Thymus (tissue), 11 donors: ENCODE results near the gene KCNJ13. TPM values are rescaled to one million over a fixed set of nuclear protein-coding genes. Genes with fewer than 3 reads are reported as not detected.

Experiments
- DNase-seq, 9 donors: peaks; one replicate each; pipeline ENCODE4 v3.0.0-alpha.2; 2013; ENCODE audit warnings: low spot score in 9 of 9, low read depth in 6 of 9, missing footprints in 1 of 9
- H3K27ac ChIP-seq, 2 donors: one replicate each; pipeline ENCODE4 v1.5.1; 2013; ENCODE audit warnings: control low read depth in 1 of 2, low read depth in 1 of 2, low read length in 1 of 2, mild to moderate bottlenecking in 1 of 2, moderate library complexity in 1 of 2
- H3K27me3 ChIP-seq, 2 donors: one replicate each; pipeline ENCODE4 v1.5.1; 2013; ENCODE audit warnings: low read length in 1 of 2; ENCODE audit not compliant: control insufficient read depth in 2 of 2, insufficient read depth in 1 of 2
- H3K36me3 ChIP-seq, 2 donors: one replicate each; pipeline ENCODE4 v1.5.1; 2013; ENCODE audit warnings: low read length in 1 of 2, mild to moderate bottlenecking in 1 of 2, moderate library complexity in 1 of 2; ENCODE audit not compliant: control insufficient read depth in 2 of 2, insufficient read depth in 2 of 2
- H3K4me1 ChIP-seq, 2 donors: one replicate each; pipeline ENCODE4 v1.5.1; 2013; ENCODE audit warnings: low read length in 2 of 2; ENCODE audit not compliant: control insufficient read depth in 2 of 2, insufficient read depth in 2 of 2
- H3K4me3 ChIP-seq, 2 donors: one replicate each; pipeline ENCODE4 v1.5.1; 2013; ENCODE audit warnings: low read length in 2 of 2, control low read depth in 1 of 2, mild to moderate bottlenecking in 1 of 2
- H3K9me3 ChIP-seq, 2 donors: one replicate each; pipeline ENCODE4 v1.5.1; 2013; ENCODE audit warnings: low read length in 1 of 2, mild to moderate bottlenecking in 1 of 2; ENCODE audit not compliant: control insufficient read depth in 2 of 2, insufficient read depth in 1 of 2
- WGBS: extraction: QIAGEN DNeasy Blood & Tissue Kit; methylation state at CpG from one replicate; pipeline ENCODE4 v1.1.7; 2013; 5-methylcytosine and 5-hydroxymethylcytosine counted together
- polyA plus RNA-seq: library from polyadenylated mRNA; stranded (reverse); fragments of 200-250 nt; gene quantifications from one replicate; pipeline ENCODE4 v1.2.3, GENCODE V29; 2013
- total RNA-seq: library from RNA; stranded (reverse); fragments of 120-200 nt; gene quantifications from one replicate; pipeline ENCODE4 v1.2.4, GENCODE V29; 2013
- donor health status: healthy.

The KCNJ13 gene
- total and polyA plus RNA-seq, 2 donors, result 0.18 to 0.24 TPM

DNA sequence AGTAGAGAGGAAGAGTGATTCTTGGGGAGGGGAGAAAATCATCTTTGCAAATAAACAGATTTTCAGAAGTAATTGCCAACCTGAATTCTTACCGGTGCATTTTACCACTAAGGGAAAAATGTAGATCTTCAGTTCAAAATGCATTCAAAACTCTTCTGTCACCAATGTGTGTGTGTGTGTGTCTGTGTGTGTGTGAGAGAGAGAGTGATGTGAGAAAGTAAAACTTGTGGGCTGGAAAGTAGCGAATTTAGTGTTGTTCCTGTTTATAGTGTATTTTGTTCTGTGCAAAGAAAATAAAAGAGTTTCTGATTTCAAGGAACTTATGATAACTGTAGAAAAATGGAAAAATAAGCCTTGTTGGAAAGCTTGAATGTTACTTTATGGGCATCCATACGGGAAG, 27.0 kb downstream of the KCNJ13 start:
- H3K4me3 ChIP-seq, result no peak overlapping the region
- 83% methylated on average over 3 of the region's 3 CpGs for WGBS
- H3K27ac ChIP-seq, result no peak overlapping the region
- H3K27me3 ChIP-seq, result no peaks in the 10 kb centered on the region
- no peak for DNase-seq
- H3K4me1 ChIP-seq, result no peaks in the 10 kb centered on the region
- no peaks in the 10 kb centered on the region for H3K9me3 ChIP-seq
- peaks cover 12 to 41% of the 10 kb centered on the region in 2 donors for H3K36me3 ChIP-seq

DNA sequence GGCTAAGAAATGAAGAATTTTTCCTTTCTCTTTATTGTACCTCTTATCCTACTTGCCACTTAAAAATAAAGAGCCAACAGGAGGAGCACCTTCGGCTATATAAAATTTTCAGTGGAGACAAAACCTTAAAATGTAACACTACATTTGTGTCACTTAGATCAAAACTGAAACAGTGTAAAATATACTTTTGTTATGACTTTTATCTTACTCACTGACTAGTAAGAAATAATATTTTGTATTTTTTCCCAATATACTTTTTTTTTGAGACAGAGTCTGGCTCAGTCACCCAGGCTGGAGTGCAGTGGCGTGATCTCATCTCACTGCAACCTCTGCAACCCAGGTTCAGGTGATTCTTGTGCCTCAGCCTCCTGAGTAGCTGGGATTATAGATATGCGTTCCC, 28.3 kb downstream of the KCNJ13 start:
- H3K27me3 ChIP-seq, result no peaks in the 10 kb centered on the region
- no peak overlapping the region for H3K27ac ChIP-seq
- no peaks in the 10 kb centered on the region for H3K9me3 ChIP-seq
- peaks cover 12 to 41% of the 10 kb centered on the region in 2 donors for H3K36me3 ChIP-seq
- H3K4me1 ChIP-seq, result no peaks in the 10 kb centered on the region
- WGBS, result 99% methylated on average over 3 of the region's 3 CpGs
- no peak for DNase-seq
- no peak overlapping the region for H3K4me3 ChIP-seq

DNA sequence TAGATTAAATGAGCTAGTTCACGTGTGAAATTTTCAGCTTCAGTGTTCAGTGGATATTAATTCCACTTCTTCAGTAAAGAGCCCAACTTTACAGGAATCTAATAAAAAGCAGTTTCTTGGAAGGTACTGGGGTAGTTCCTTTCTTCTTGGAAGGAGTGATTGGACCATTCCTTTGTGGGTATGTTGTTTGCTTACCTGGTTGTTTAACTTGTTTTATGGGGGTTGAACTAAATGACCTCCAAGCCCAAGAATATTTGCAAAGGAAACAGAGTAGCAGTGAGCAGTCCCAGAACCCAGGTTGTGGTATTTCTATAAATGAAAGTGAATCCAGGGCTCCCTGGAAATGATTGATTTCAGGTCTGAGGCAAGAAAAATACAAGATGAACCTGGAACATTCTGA, 31.4 kb downstream of the KCNJ13 start:
- H3K36me3 ChIP-seq, result peaks cover 1 to 26% of the 10 kb centered on the region in 2 donors
- no peak overlapping the region for H3K4me3 ChIP-seq
- no peaks in the 10 kb centered on the region for H3K27me3 ChIP-seq
- DNase-seq, result no peak
- H3K27ac ChIP-seq, result no peak overlapping the region
- WGBS, result 95% methylated on average over 1 of the region's 1 CpG
- no peaks in the 10 kb centered on the region for H3K4me1 ChIP-seq
- no peaks in the 10 kb centered on the region for H3K9me3 ChIP-seq

DNA sequence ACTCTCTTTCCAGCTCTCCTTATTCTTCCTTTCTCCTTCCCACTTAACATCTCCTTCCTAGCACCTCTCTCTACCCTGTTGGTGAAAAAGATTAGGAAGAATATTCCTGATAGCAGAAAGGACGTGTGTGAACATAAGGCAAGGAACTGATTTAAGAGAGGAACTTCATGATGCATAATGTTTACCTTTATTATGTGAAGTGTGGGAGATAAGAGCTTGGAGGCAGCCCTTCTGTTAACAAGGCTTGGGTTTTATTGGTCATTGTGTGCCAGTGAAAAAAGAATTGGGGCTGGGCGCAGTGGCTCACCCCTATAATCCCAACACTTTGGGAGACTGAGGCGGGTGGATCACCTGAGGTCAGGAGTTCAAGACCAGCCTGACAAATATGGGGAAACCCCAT, 34.4 kb downstream of the KCNJ13 start:
- Histone ChIP-seq H3K9me3 (no peaks in the 10 kb centered on the region), H3K27ac (no peak overlapping the region), H3K27me3 (no peaks in the 10 kb centered on the region), H3K4me1 (no peaks in the 10 kb centered on the region), H3K4me3 (no peak overlapping the region), H3K36me3 (peaks cover 8% of the 10 kb centered on the region in 2 donors)
- DNase-seq, result no peak
- 96% methylated on average over 3 of the region's 3 CpGs for WGBS

DNA sequence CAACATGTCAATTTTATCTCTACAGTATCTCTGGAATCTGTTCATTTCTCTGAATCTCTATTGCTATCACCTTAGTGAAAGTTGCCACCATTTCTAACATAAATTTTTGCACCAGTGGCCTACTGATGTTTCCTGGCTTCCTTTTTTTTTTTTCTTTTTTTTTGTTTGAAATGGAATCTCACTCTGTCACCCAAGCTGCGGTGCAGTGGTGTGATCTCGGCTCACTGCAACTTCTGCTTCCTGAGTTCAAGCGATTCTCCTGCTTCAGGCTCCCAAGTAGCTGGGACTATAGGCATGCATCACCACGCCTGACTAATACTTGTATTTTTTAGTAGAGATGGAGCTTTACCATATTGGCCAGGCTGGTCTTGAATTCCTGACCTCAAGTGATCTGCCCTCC, 35.1 kb downstream of the KCNJ13 start:
- peaks cover 8 to 10% of the 10 kb centered on the region in 2 donors for H3K36me3 ChIP-seq
- no peak overlapping the region for H3K4me3 ChIP-seq
- H3K27ac ChIP-seq, result no peak overlapping the region
- no peak for DNase-seq
- no peaks in the 10 kb centered on the region for H3K4me1 ChIP-seq
- H3K27me3 ChIP-seq, result no peaks in the 10 kb centered on the region
- no peaks in the 10 kb centered on the region for H3K9me3 ChIP-seq
- 40% methylated on average over 4 of the region's 4 CpGs for WGBS

DNA sequence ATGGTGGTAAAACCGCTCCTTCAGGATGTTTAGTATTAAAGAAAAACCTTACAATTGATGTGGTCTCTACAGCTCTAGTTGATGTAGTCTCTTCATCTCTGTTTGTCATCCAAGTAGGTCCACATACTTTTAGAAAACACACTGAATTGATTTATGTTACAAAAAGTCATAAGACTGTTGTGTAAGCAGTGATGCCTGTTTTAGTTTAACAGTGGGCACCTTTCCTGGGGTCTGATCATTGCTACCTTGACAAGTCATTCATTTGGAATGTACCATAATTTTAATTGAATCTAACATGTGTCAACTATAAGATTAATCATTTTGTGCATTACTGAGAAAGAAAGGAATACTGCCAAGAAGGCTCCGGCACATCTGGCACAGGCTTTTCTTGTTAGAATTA, 44.9 kb downstream of the KCNJ13 start:
- DNase-seq, result no peak
- peaks cover 18 to 54% of the 10 kb centered on the region in 2 donors for H3K36me3 ChIP-seq
- no peak overlapping the region for H3K27ac ChIP-seq

DNA sequence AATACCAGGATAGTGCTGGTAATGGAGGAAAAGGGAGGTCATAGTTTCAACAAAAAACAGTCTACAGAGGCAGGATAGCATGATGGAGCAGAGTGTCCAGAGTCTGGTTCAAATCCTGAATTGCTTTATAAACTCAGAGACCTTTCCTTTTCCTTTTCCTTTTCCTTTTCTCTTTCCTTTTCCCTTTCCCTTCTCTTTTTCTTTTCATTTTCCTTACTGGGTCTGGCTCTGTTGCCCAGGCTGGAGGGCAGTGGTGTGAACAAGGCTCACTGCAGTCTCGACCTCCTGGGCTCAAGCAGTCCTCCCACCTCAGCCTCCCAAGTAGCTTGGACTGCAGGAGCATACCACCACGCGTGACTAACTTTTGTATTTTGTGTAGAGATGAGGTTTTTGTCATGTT, 47.6 kb downstream of the KCNJ13 start:
- Histone ChIP-seq H3K4me3 (no peak overlapping the region), H3K9me3 (no peaks in the 10 kb centered on the region), H3K4me1 (no peaks in the 10 kb centered on the region), H3K27me3 (no peaks in the 10 kb centered on the region), H3K27ac (no peak overlapping the region), H3K36me3 (peaks cover 24 to 50% of the 10 kb centered on the region in 2 donors)
- WGBS, result 99% methylated on average over 3 of the region's 3 CpGs
- no peak for DNase-seq

More for the DNA sequence above, 44.9 kb downstream of the KCNJ13 start:
- 92% methylated on average over 2 of the region's 2 CpGs for WGBS
- no peak overlapping the region for H3K4me3 ChIP-seq
- no peaks in the 10 kb centered on the region for H3K4me1 ChIP-seq
- H3K9me3 ChIP-seq, result no peaks in the 10 kb centered on the region
- H3K27me3 ChIP-seq, result no peaks in the 10 kb centered on the region

DNA sequence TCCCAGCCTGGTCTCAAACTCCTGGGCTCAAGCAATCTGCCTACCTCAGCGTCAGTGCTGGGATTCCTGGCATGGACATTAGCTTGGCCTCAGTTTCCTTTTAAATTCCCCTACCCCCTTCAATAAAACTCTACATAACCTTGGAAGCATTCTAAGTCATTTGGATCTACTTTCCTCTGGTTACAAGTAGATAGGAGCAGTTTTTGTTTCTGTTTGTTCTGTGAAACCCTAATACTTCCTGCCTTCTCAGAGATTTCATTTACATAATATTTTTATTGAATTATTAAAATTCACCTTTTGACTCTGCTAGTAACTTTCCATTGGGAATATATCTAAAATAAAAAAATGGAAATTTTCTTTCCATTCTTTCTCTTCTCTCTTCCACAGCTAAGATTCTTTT, 53.3 kb downstream of the KCNJ13 start:
- 98% methylated on average over 1 of the region's 1 CpG for WGBS
- H3K27ac ChIP-seq, result no peak overlapping the region
- no peak for DNase-seq
- H3K27me3 ChIP-seq, result no peaks in the 10 kb centered on the region
- H3K4me1 ChIP-seq, result peaks cover 3 to 6% of the 10 kb centered on the region in 2 donors
- H3K36me3 ChIP-seq, result peaks cover 23 to 47% of the 10 kb centered on the region in 2 donors
- no peaks in the 10 kb centered on the region for H3K9me3 ChIP-seq
- no peak overlapping the region for H3K4me3 ChIP-seq

DNA sequence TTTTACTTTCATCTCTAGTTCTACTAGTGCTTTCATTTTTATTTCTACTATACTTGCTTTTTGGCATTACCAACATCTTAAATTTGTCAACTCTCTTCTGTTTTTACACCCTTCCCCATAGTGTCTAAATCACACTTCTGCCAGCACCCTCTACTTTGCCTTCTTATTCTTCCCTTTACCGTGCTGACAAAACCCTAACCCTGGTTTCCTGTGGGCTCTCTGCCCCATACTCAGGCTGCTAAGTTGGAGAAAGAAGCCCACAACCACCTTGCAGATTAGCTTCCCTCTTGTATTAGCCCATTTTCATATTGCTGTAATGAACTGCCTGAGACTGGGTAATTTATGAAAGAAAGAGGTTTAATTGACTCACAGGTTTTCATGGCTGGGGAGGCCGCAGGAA, 54.5 kb downstream of the KCNJ13 start:
- DNase-seq, result peak in 1 of 9 donors; percentile 6
- WGBS, result 52% methylated on average over 2 of the region's 2 CpGs
- no peak overlapping the region for H3K4me3 ChIP-seq
- no peaks in the 10 kb centered on the region for H3K9me3 ChIP-seq
- peaks cover 27 to 46% of the 10 kb centered on the region in 2 donors for H3K36me3 ChIP-seq
- H3K27me3 ChIP-seq, result no peaks in the 10 kb centered on the region
- H3K27ac ChIP-seq, result no peak overlapping the region
- H3K4me1 ChIP-seq, result peaks cover 3 to 6% of the 10 kb centered on the region in 2 donors

DNA sequence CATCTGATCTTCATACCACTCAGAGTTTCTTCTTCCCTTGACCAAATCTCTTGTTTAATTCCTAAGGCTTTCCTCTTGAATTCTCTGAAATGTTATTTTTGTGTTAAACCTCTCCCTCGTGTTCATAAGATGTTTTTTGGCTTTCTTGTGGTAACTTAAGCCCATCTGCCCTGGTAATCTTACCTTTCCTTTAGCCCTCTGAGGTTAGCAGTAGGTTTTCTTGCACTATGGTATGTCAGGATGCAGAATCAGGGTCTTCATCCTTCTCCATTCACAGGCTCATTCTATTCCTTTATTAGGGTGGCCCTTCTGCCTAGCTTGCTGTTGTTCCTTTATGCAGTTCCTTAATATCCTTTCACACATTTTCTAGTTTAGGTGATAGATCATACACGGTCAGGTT, 55.1 kb downstream of the KCNJ13 start:
- no peak for DNase-seq
- 47% methylated on average over 2 of the region's 2 CpGs for WGBS
- Histone ChIP-seq H3K36me3 (peaks cover 30 to 43% of the 10 kb centered on the region in 2 donors), H3K27ac (no peak overlapping the region), H3K4me1 (peaks cover 3 to 6% of the 10 kb centered on the region in 2 donors), H3K4me3 (no peak overlapping the region), H3K27me3 (no peaks in the 10 kb centered on the region), H3K9me3 (no peaks in the 10 kb centered on the region)
